Stimulated activated CD8-positive, alpha-beta memory T cell treated with anti-CD3 and anti-CD28 coated beads, Interleukin-15, amount 100 ng/mL, for 24 hours (primary cell): ENCODE data around the gene RRAD.

Source experiments
- DNase-seq: peaks from one replicate; pipeline ENCODE4 v3.0.0-alpha.2; 2020; ENCODE audit warnings: low read depth

RRAD gene

DNA sequence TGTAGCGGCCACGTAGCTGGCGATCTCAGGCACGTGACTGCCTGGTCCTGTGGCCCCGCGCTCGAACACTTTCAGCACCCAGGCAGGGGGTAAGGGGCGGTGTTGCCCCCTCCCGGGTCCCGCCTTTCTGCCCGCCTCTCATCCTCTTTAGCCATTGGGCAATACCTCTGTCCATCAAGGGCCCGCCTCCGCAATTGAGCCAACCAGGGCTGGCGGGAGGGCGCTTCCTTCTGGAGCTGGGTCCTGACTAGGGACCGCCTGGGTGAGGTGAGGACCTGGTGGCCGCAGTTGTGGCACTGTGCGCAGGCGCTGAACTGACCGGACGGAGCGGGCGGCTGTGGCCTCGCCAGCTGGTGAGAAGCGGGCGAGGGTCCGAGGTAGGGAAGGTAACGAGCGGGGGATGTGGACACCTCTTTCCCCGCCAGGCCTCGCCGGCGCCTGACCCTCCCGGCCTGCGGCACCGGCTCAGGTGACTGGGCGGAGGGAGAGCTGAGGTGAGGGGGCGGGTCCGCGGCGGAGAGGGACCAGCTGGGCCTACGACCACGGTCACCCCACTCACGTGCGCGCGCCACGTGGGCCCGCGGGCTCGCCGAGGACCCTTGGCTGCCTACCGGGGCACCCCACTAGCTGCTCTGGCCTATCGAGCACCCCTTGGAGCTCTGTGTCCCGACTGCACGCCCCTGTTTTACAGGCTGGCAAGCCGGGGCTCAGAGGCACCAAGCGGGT lies 44.9 kb downstream of the RRAD start, which contains the start of gene PDP2:
PDP2 (plus strand) TSS at position 228 of the 726 bp plus-strand sequence. CDS start 3,770 bp downstream, outside the sequence.
- DNase-seq, result peak; percentile 62

DNA sequence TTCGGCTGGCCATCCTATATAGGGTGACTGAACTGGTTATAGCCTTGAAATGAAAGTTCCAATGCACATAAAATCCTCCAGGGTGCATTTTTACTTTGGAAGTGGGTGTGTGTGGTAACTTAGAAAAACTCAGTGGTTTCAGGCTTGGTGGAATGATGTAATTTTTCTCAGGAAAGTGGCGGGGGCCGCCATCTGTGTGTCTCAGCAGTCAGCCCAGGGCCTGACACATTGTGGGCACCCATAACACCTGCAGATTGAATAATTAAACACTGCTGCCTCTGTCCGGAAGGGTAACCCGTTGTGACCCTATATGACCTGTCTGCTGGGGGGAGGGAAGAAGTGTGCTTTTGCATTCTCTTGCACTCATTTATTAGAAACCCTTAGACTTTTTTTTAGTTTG lies 47.3 kb downstream of the RRAD start:
- no peak for DNase-seq

DNA sequence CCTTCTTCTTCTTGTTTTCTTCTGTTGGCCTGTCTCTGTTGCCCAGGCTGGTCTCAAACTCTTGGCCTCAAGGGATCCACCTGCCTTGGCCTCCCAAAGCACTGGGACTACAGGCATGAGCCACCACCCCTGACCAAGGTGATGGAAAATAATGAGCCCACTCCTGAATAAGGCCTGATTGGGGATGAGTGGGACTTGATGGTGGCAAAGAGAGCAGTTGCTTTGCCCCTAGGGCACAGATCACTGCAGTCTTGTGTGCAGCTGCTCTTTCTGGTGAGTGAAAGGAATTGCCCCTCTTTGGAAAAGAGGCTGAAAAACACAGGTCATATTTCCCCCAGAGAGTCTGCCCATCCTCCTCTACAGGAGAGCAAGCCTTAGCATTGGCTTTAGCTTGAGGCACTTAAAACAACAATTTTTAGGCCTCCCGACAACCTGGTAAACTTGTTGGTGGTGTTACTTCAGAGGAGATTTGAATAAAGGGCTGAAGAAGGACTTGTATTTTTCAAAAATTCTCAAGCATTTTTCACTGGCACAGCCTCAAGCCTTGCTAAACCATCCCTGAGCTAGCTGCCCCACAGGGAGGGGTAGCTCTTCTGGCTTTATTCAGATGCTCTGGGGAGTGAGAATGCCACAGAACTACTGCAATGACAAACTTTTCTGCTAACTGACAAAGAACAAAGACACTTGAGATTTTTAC lies 51.1 kb downstream of the RRAD start:
- no peak for DNase-seq

DNA sequence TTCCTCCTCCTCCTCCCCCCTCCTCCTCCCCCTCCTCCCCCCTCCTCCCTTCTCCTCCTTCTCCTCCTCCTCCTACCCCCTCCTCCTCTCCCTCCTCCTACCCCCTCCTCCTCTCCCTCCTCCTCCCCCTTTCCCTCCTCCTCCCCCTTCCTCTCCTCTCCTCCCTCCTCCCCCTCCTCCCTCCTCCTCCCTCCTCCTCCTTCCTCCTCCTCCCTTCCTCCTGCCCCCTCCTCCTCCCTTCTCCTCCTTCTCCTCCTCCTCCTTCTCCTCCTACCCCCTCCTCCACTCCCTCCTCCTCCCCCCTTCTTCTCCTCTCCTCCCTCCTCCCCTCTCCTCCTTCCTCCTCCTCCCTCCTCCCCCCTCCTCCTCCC lies 51.7 kb downstream of the RRAD start:
- no peak for DNase-seq

DNA sequence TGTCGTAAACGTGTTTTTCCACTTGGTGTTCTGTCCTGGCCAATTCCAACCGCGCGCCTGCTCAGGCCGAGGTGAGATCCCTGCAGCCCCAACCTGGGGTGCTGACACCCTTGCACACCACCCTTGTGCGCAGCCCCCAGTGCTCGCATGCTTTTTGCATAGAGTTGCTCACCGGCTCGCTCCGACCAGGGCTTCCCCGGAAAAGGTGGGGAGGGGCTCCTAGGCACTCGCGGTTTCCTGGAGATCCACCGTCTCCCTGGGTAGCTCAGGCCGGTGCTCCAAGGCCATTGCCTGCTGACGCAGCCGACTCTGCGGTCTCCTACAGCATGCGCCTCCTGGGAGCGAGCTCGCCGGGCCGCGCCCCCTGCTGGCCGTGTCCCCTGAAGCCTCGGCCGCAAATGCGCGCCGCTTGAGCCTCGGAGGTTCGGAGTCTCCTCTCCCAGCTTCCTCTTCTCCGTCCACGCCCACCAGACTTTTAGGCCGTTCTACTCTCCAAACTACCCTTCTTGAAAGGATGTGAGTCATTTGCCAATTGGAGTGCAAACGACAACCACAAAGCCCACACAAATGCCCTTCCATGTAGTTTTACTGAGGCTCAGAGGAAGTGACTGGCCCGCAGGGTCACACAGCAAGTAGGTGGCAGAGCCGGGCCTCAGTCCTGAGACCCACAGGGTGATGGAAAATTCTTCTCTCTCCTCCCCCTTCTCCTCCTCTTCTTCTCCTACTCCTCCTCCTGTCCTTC lies 52.2 kb downstream of the RRAD start:
- peak; percentile 79 for DNase-seq

DNA sequence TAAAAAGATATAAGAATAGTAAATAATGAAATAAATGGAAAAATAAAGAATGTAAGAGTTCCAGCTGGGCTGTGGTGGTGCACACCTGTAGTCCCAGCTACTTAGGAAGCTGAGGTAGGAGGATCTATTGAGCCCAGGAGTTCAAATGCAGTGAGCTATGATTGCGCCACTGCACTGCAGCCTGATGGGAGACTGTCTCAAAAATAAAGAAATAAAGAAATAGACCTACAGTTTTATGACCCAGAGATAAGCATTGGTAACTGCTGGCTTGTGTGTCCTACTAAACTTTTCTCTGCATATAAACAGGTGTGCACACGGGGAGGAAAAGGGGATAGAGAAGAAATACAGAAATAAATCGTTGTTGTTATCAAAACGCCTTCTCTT lies 52.8 kb downstream of the RRAD start:
- no peak for DNase-seq

DNA sequence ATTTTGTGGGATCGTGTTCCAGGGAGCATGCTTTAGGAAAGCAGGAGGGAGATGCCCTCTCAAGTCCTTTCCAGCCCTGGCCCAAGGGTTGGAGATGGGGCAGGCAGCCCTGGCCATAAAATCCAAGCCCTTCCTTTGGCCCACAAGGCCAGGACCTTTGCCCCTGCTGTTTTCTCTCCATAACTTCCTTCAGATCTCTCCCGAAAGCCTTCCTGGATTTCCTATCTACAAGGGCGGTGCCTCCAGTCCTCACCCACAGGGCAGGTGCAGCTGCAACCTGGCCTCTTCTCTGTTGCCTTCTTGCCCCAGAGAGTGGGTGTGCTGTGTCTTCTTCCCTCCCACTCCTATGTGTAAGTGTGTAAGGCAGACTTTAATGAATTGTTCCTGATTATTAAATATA lies 53.5 kb downstream of the RRAD start:
- DNase-seq, result no peak
